Measurements from ENCODE around the gene ARFIP1. TPM values are rescaled to one million over a fixed set of nuclear protein-coding genes. Genes with fewer than 3 reads are reported as not detected.

The ARFIP1 gene
- total and polyA plus RNA-seq, 2 of the 8 experiments (the other 6 are each of a cell fraction or from before 2014, with no cell fraction given) = 13.5 to 38.0 TPM

DNA sequence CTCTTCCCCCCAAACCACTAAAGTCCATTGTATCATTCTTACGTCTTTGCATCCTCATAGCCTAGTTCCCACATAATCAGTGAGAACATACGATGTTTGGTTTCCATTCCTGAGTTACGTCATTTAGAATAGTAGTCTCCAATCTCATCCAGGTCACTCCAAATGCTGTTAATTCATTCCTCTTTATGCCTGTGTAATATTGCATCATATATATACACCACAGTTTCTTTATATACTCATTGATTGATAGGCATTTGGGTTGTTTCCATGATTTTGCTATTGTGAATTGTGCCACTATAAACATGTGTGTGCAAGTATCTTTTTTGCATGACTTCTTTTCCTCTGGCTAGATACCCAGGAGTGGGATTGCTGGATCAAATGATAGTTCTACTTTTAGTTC, 57.2 kb downstream of the ARFIP1 start:
- H2BK120ac ChIP-seq (replicated peaks; ENCODE audit: low read depth, low read length) = no peak overlapping the region
- no peak overlapping the region for H2AFZ ChIP-seq (ENCODE audit: low read length)
- H3K23me2 ChIP-seq (ENCODE audit: low read depth, low read length) = no peaks in the 10 kb centered on the region
- no peak overlapping the region for H3K4ac ChIP-seq (replicated peaks; ENCODE audit: insufficient read length, low read depth, low read length)
- no peak overlapping the region for H3K4me3 ChIP-seq (ENCODE audit: extremely low read depth in 1 of 4, insufficient read depth in 2 of 4, low read depth in 3 of 4, low read length in 4 of 4)
- peaks cover 6 to 15% of the 10 kb centered on the region in 2 experiments; a peak in 3 of 4 replicates for H3K9me3 ChIP-seq (ENCODE audit: insufficient read depth in 2 of 2, low read depth in 1 of 2, low read length in 1 of 2)
- H2BK20ac ChIP-seq (ENCODE audit: low read length) = no peak overlapping the region
- H3K4me2 ChIP-seq (ENCODE audit: insufficient read depth in 1 of 2, low read depth in 2 of 2, low read length in 2 of 2) = no peak overlapping the region
- peaks cover 0 to 11% of the 10 kb centered on the region in 2 experiments; a peak in 2 of 4 replicates for H3K79me2 ChIP-seq (ENCODE audit: control insufficient read depth in 1 of 2, insufficient read depth in 2 of 2, low read length in 2 of 2)
- H3K18ac ChIP-seq (ENCODE audit: extremely low read depth, low read length) = no peak overlapping the region
- H4K5ac ChIP-seq (ENCODE audit: insufficient read length, low read depth, low read length) = no peak overlapping the region
- no peak for DNase-seq (ENCODE audit: low read depth in 1 of 2, low spot score in 2 of 2)
- WGBS, 2 experiments (ENCODE audit: extremely low coverage in 1 of 2, insufficient coverage in 1 of 2, insufficient read length in 1 of 2, insufficient replicate concordance in 2 of 2, low coverage in 1 of 2, low lambda C conversion rate in 2 of 2, missing lambda C conversion rate in 1 of 2) = 91% methylated on average over 3 of the region's 3 CpGs; no CpG with 5 or more reads in 1 of the 2 experiments
- H3K27me3 ChIP-seq (replicated peaks in 1 of 4; ENCODE audit: control insufficient read depth in 3 of 4, extremely low read depth in 1 of 4, insufficient read depth in 3 of 4, low read length in 3 of 4) = no peaks in the 10 kb centered on the region
- H2BK12ac ChIP-seq (ENCODE audit: low read depth, low read length) = no peak overlapping the region
- H3K14ac ChIP-seq (ENCODE audit: insufficient read length) = no peak overlapping the region
- H2BK5ac ChIP-seq (ENCODE audit: low read depth, low read length) = no peak overlapping the region
- ChIA-PET CTCF (ENCODE audit: partially characterized antibody) (no interaction called here), POLR2A (ENCODE audit: partially characterized antibody) (no interaction called here)
- no peak overlapping the region for H3K27ac ChIP-seq (ENCODE audit: low read depth, low read length)
- H3K9ac ChIP-seq (replicated peaks in 1 of 4; ENCODE audit: extremely low read depth in 1 of 4, low read depth in 3 of 4, low read length in 3 of 4) = no peak overlapping the region
- H2BK15ac ChIP-seq (ENCODE audit: low read length) = no peak overlapping the region
- H3K56ac ChIP-seq (replicated peaks; ENCODE audit: insufficient read length, low read depth, low read length) = no peak overlapping the region
- peaks cover 0 to 12% (median 6%) of the 10 kb centered on the region in 4 experiments; a peak in 3 of 8 replicates for H3K36me3 ChIP-seq (ENCODE audit: control insufficient read depth in 2 of 4, insufficient read depth in 4 of 4, low read length in 3 of 4)
- H3K4me1 ChIP-seq (replicated peaks in 1 of 4; ENCODE audit: control insufficient read depth in 3 of 4, insufficient read depth in 4 of 4, low read length in 3 of 4) = no peaks in the 10 kb centered on the region; a peak in 1 of 7 replicates
- H4K91ac ChIP-seq (replicated peaks; ENCODE audit: insufficient read length, low read length) = no peak overlapping the region
- H4K8ac ChIP-seq (ENCODE audit: extremely low read depth, insufficient read depth, low read length) = no peak overlapping the region
- FAIRE-seq = no peak
- H3K23ac ChIP-seq (ENCODE audit: insufficient read length) = no peak overlapping the region
- H4K20me1 ChIP-seq (replicated peaks in 1 of 2; ENCODE audit: control insufficient read depth in 1 of 2, insufficient read depth in 2 of 2, low read length in 2 of 2) = no peaks in the 10 kb centered on the region
- no peak overlapping the region for H2AK5ac ChIP-seq (ENCODE audit: low read depth, low read length)
- no peaks in the 10 kb centered on the region for H3K79me1 ChIP-seq (ENCODE audit: low read depth, low read length)
- TF ChIP-seq ZNF274 (IDR thresholded peaks at IDR 0.05; ENCODE audit: borderline replicate concordance, extremely low read depth, low read length) (no peak), SIN3A (conservative IDR thresholded peaks at IDR 0.05 in 1 of 2, IDR thresholded peaks at IDR 0.05 in 1 of 2; ENCODE audit: low read depth in 1 of 2, low read length in 2 of 2) (no peak), TAF1 (IDR thresholded peaks at IDR 0.05; ENCODE audit: low read depth, low read length) (no peak), RFX5 (IDR thresholded peaks at IDR 0.05; ENCODE audit: borderline replicate concordance, low read depth, low read length) (no peak), NRF1 (IDR thresholded peaks at IDR 0.05; ENCODE audit: low read depth, low read length) (no peak), CTCF (IDR thresholded peaks at IDR 0.05; ENCODE audit: control extremely low read depth in 1 of 3, insufficient read depth in 1 of 3, low read depth in 1 of 3, low read length in 3 of 3) (no peak), CBX8 (IDR thresholded peaks at IDR 0.05; ENCODE audit: borderline replicate concordance, low read depth, low read length) (no peak), ASH2L (IDR thresholded peaks at IDR 0.05; ENCODE audit: low read length) (no peak), SAP30 (IDR thresholded peaks at IDR 0.05; ENCODE audit: insufficient read depth, insufficient replicate concordance, low read length) (no peak), RNF2 (IDR thresholded peaks at IDR 0.05; ENCODE audit: borderline replicate concordance, low read depth, low read length, missing control alignments, poor library complexity, severe bottlenecking) (no peak), CHD1 (IDR thresholded peaks at IDR 0.05; ENCODE audit: low read depth, low read length) (no peak)
